Measurements from ENCODE around the gene CDC5L. TPM values are rescaled to one million over a fixed set of nuclear protein-coding genes. Genes with fewer than 3 reads are reported as not detected.
A peak's percentile ranks its signal among the peaks of the same experiment; 100 is the strongest.

The CDC5L gene
- total RNA-seq, 1 donor from 2014 or later, result 18.2 TPM

DNA sequence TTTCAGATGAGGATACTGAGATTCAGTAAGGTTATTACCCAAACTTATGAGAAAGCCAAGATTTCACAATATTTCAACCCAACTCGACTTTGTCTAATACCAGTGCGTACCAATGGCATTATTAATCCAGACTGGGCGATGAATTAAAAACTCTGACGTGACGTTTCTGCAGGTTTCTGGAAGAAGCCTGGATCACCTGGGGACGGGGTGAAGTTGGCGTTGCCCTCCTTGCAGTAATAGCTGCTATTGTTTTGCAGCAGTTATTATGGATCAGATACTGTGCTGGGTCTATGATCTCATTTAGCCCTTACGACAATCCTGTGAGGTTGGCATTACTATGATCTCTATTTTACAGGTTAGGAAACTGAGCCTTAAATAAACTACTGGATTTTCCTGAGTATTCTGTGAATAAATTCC, 569 bp upstream of the CDC5L start:
- Histone ChIP-seq H3K36me3 (ENCODE audit: insufficient read depth, low read length) (peaks cover 8% of the 10 kb centered on the region), H2AFZ (ENCODE audit: low read depth, low read length) (peak overlapping the region; percentile 90)
- FAIRE-seq, result no peak

DNA sequence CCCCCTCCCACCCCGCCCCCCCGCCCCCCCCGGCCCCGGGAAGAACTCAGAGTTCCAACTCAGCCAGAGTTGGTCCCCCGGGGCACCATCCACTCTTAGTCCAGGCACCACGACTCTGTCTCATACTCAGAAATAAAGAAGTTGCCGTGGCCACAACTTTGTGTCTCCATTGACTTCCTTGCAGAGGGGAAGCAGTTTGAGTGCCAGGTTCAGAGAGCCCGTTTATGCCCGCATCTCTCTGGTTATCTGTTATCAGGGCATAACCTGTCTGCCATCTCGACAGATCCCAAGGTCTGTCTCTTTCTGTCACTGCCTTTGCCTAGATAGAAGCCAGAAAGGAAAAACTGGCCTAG, 605 bp downstream of the CDC5L start:
- H3K27ac ChIP-seq (ENCODE audit: low read depth, low read length), result peak overlapping the region; percentile 96
- no peaks in the 10 kb centered on the region for H3K9me3 ChIP-seq (ENCODE audit: insufficient read depth, low read depth, low read length)
- H4K20me1 ChIP-seq (ENCODE audit: insufficient read depth, low read length), result peaks cover 36% of the 10 kb centered on the region
- DNase-seq (ENCODE audit: low read depth) (no peak), FAIRE-seq (no peak)
- no peaks in the 10 kb centered on the region for H3K27me3 ChIP-seq (ENCODE audit: insufficient read depth, low read length)
- TF ChIP-seq, protein P1, sequence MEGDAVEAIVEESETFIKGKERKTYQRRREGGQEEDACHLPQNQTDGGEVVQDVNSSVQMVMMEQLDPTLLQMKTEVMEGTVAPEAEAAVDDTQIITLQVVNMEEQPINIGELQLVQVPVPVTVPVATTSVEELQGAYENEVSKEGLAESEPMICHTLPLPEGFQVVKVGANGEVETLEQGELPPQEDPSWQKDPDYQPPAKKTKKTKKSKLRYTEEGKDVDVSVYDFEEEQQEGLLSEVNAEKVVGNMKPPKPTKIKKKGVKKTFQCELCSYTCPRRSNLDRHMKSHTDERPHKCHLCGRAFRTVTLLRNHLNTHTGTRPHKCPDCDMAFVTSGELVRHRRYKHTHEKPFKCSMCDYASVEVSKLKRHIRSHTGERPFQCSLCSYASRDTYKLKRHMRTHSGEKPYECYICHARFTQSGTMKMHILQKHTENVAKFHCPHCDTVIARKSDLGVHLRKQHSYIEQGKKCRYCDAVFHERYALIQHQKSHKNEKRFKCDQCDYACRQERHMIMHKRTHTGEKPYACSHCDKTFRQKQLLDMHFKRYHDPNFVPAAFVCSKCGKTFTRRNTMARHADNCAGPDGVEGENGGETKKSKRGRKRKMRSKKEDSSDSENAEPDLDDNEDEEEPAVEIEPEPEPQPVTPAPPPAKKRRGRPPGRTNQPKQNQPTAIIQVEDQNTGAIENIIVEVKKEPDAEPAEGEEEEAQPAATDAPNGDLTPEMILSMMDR (IDR thresholded peaks at IDR 0.05; ENCODE audit: insufficient read depth, low read depth, low read length), result no peak
- TF ChIP-seq EZH2 (IDR thresholded peaks at IDR 0.05; ENCODE audit: insufficient read depth, low read length), result no peak
- Mint-ChIP-seq H3K27ac (ENCODE audit: unreplicated experiment) (peak overlapping the region; percentile 67), H3K36me3 (ENCODE audit: low read depth, unreplicated experiment) (peaks cover 5% of the 10 kb centered on the region), H3K9me3 (ENCODE audit: unreplicated experiment) (no peaks in the 10 kb centered on the region), H3K4me1 (ENCODE audit: low read depth, unreplicated experiment) (peaks cover 12% of the 10 kb centered on the region), H3K27me3 (ENCODE audit: low read depth, unreplicated experiment) (no peaks in the 10 kb centered on the region), H3K4me3 (ENCODE audit: unreplicated experiment) (peak overlapping the region; percentile 94)
- peak overlapping the region; percentile 94 for H3K4me2 ChIP-seq (ENCODE audit: low read length)
- H3K4me3 ChIP-seq (ENCODE audit: insufficient read depth, low read depth, low read length), result peak overlapping the region; percentile 85
- H3K79me2 ChIP-seq (ENCODE audit: insufficient read depth, low read length), result peaks cover 42% of the 10 kb centered on the region
- peak overlapping the region; percentile 96 for H3K9ac ChIP-seq (ENCODE audit: low read length)
- peak overlapping the region; percentile 13 for H2AFZ ChIP-seq (ENCODE audit: low read depth, low read length)
- H3K4me1 ChIP-seq (ENCODE audit: insufficient read depth, low read length), result peaks cover 13% of the 10 kb centered on the region
- H3K36me3 ChIP-seq (ENCODE audit: insufficient read depth, low read length), result peaks cover 8% of the 10 kb centered on the region

More for the DNA sequence above, 569 bp upstream of the CDC5L start:
- H3K4me2 ChIP-seq (ENCODE audit: low read length), result peak overlapping the region; percentile 94
- H3K9me3 Mint-ChIP-seq (ENCODE audit: unreplicated experiment), result no peaks in the 10 kb centered on the region
- peaks cover 13% of the 10 kb centered on the region for H3K4me1 ChIP-seq (ENCODE audit: insufficient read depth, low read length)
- peaks cover 40% of the 10 kb centered on the region for H3K79me2 ChIP-seq (ENCODE audit: insufficient read depth, low read length)
- peaks cover 4% of the 10 kb centered on the region for H3K27me3 ChIP-seq (ENCODE audit: insufficient read depth, low read length)
- peak overlapping the region; percentile 94 for H3K4me3 Mint-ChIP-seq (ENCODE audit: unreplicated experiment)
- H3K27ac ChIP-seq (ENCODE audit: low read depth, low read length), result peak overlapping the region; percentile 96
- DNase-seq (ENCODE audit: low read depth), result peak; percentile 52
- H3K9me3 ChIP-seq (ENCODE audit: insufficient read depth, low read depth, low read length), result no peaks in the 10 kb centered on the region
- peak overlapping the region; percentile 85 for H3K4me3 ChIP-seq (ENCODE audit: insufficient read depth, low read depth, low read length)
- H4K20me1 ChIP-seq (ENCODE audit: insufficient read depth, low read length), result peaks cover 34% of the 10 kb centered on the region
- peak overlapping the region; percentile 97 for H3K27ac Mint-ChIP-seq (ENCODE audit: unreplicated experiment)
- peaks cover 12% of the 10 kb centered on the region for H3K4me1 Mint-ChIP-seq (ENCODE audit: low read depth, unreplicated experiment)
- H3K9ac ChIP-seq (ENCODE audit: low read length), result peak overlapping the region; percentile 96
- peaks cover 3% of the 10 kb centered on the region for H3K36me3 Mint-ChIP-seq (ENCODE audit: low read depth, unreplicated experiment)
- no peaks in the 10 kb centered on the region for H3K27me3 Mint-ChIP-seq (ENCODE audit: low read depth, unreplicated experiment)
- no peak for TF ChIP-seq EZH2 (IDR thresholded peaks at IDR 0.05; ENCODE audit: insufficient read depth, low read length)
- TF ChIP-seq, protein P1 (IDR thresholded peaks at IDR 0.05; ENCODE audit: insufficient read depth, low read depth, low read length), result no peak

DNA sequence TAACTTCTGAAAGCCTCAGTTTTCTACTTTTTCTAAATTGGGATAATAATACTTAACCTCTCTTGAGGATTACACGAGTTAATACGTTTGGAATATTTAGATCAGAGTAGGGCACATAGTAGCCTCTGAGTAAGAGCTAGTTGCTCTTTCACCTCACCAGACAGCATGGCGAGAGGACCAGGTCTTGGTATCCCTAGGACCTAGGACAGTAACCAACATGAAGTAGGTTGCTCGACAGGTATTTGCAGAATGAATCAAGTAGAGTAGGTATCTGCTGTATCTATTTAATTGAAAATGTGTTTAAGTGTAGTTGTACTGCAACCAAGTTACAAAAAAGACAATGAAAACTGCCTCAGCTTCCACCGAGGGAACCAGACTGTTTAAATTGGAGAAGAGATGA, 1.4 kb downstream of the CDC5L start:
- Histone ChIP-seq H3K27ac (ENCODE audit: low read depth, low read length) (no peak overlapping the region), H3K9ac (ENCODE audit: low read length) (peak overlapping the region; percentile 96)
- FAIRE-seq, result no peak

More for the DNA sequence above, 1.4 kb downstream of the CDC5L start:
- Histone ChIP-seq H3K4me2 (ENCODE audit: low read length) (peak overlapping the region; percentile 94), H4K20me1 (ENCODE audit: insufficient read depth, low read length) (peaks cover 36% of the 10 kb centered on the region), H3K36me3 (ENCODE audit: insufficient read depth, low read length) (peaks cover 15% of the 10 kb centered on the region), H2AFZ (ENCODE audit: low read depth, low read length) (no peak overlapping the region), H3K9me3 (ENCODE audit: insufficient read depth, low read depth, low read length) (no peaks in the 10 kb centered on the region), H3K4me1 (ENCODE audit: insufficient read depth, low read length) (peaks cover 13% of the 10 kb centered on the region), H3K4me3 (ENCODE audit: insufficient read depth, low read depth, low read length) (peak overlapping the region; percentile 85), H3K79me2 (ENCODE audit: insufficient read depth, low read length) (peaks cover 42% of the 10 kb centered on the region), H3K27me3 (ENCODE audit: insufficient read depth, low read length) (no peaks in the 10 kb centered on the region)
- Mint-ChIP-seq H3K27ac (ENCODE audit: unreplicated experiment) (peak overlapping the region; percentile 21), H3K36me3 (ENCODE audit: low read depth, unreplicated experiment) (peaks cover 7% of the 10 kb centered on the region), H3K27me3 (ENCODE audit: low read depth, unreplicated experiment) (no peaks in the 10 kb centered on the region), H3K4me3 (ENCODE audit: unreplicated experiment) (peak overlapping the region; percentile 94), H3K4me1 (ENCODE audit: low read depth, unreplicated experiment) (peaks cover 12% of the 10 kb centered on the region), H3K9me3 (ENCODE audit: unreplicated experiment) (no peaks in the 10 kb centered on the region)
- no peak for DNase-seq (ENCODE audit: low read depth)
- TF ChIP-seq EZH2 (IDR thresholded peaks at IDR 0.05; ENCODE audit: insufficient read depth, low read length), result no peak
- TF ChIP-seq, protein P1 (IDR thresholded peaks at IDR 0.05; ENCODE audit: insufficient read depth, low read depth, low read length), result no peak
